ENCODE measurements around the gene SNF8.

Gene SNF8

DNA sequence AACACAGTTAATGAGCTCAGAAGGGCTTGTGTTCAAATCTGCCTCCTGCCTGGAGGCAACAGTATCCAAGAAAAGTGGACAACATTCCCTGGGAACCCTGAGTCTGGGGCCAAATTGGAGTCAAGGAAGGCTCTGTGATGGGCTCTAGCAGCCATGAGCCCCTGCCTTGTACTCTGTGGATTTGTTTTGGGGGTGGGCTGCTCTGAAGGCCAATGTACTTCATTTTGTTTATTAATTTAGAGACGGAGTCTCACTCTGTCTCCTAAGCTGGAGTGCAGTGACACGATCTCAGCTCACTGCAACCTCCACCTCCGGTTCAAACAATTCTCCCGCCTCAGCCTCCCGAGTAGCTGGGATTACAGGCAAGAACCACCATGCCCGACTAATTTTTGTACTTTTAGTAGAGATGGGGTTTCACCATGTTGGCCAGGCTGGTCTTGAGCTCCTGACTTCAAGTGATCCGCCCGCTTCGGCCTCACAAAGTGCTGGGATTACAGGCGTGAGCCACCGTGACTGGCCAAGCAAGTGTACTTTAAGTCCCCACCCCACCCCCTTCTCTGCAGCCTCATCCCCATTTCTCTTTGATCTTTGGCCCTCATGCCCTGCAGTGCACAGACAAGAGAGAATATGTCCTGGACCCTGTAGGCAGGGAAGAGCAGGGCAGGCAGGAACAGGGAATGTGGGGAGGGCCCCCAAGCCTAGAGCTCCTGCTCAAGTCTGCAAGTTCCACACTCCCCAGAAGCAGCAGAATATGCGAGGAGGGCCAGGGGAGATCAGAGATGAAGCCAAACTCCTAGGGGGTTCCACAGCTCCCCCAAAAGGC is 26.4 kb upstream of the SNF8 start:
- DNase-seq: peak; percentile 21
- Mint-ChIP-seq H3K4me1 (peaks cover 50% of the 10 kb centered on the region), H3K27me3 (ENCODE audit: low read depth, poor library complexity) (peaks cover 3% of the 10 kb centered on the region), H3K36me3 (ENCODE audit: low read depth) (no peaks in the 10 kb centered on the region), H3K4me3 (no peak overlapping the region), H3K9me3 (no peaks in the 10 kb centered on the region), H3K27ac (peak overlapping the region; percentile 95)
- TF ChIP-seq, protein P1, sequence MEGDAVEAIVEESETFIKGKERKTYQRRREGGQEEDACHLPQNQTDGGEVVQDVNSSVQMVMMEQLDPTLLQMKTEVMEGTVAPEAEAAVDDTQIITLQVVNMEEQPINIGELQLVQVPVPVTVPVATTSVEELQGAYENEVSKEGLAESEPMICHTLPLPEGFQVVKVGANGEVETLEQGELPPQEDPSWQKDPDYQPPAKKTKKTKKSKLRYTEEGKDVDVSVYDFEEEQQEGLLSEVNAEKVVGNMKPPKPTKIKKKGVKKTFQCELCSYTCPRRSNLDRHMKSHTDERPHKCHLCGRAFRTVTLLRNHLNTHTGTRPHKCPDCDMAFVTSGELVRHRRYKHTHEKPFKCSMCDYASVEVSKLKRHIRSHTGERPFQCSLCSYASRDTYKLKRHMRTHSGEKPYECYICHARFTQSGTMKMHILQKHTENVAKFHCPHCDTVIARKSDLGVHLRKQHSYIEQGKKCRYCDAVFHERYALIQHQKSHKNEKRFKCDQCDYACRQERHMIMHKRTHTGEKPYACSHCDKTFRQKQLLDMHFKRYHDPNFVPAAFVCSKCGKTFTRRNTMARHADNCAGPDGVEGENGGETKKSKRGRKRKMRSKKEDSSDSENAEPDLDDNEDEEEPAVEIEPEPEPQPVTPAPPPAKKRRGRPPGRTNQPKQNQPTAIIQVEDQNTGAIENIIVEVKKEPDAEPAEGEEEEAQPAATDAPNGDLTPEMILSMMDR (IDR thresholded peaks at IDR 0.05): no peak

DNA sequence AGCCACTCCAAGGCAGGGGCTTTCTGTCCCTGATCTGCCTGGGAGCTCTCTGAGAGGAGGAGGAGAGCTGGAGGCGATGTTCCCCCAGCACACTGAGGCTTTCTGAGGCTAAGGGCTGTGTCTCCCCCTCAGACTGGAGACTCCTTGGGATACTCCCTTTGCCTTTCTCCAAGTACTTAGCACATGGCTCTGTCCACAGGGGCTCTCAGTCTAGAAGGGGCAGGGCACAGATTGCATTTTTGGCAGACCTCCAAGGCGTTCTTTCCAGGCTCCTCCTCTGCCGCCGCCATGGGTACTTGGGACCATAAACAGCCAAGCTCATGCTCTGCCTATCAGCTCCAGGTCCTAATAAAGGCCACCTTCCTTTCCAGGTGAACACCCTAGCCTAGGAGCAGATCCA is 25.6 kb upstream of the SNF8 start:
- Mint-ChIP-seq H3K36me3 (ENCODE audit: low read depth) (no peaks in the 10 kb centered on the region), H3K9me3 (no peaks in the 10 kb centered on the region), H3K4me1 (peaks cover 54% of the 10 kb centered on the region), H3K27me3 (ENCODE audit: low read depth, poor library complexity) (peaks cover 3% of the 10 kb centered on the region), H3K27ac (no peak overlapping the region), H3K4me3 (no peak overlapping the region)
- DNase-seq: no peak
- TF ChIP-seq, protein P1 (IDR thresholded peaks at IDR 0.05): no peak

DNA sequence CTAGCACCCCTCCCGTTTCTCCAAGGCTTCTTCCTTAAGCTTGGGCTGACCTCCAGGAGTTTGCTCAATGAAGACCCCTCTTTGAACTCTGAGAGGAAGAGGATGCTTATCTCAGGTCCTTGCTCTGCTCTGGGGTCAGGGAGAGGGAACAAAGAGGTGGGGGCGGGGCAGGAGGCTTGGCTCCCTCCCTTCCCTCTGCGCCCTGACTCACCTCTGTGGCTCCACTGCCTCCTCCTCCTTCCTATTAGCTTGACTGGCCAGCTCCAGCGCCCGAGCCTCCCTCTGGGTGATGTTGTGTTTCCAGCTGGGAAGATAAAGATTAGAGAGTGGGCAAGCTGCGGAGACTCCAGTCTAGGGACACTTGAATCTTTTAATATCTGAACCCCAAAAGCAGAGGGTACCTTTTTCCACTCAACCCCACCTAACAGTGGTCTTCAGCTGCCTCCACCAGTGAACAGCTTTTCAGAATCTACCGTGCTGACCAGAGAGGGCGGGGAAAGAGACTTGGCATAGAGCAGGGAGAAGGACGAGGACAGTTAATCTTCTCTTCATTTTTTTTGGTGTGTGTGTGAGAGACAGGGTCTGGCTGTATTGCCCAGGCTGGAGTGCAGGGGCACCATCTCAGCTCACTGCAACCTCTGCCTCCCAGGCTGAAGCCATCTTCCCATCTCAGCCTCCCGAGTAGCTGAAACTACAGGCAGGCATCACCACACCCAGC is 17.0 kb upstream of the SNF8 start:
- Mint-ChIP-seq H3K36me3 (ENCODE audit: low read depth) (no peaks in the 10 kb centered on the region), H3K27me3 (ENCODE audit: low read depth, poor library complexity) (peaks cover 2% of the 10 kb centered on the region), H3K4me3 (peak overlapping the region; percentile 77), H3K27ac (peak overlapping the region; percentile 86), H3K4me1 (peaks cover 43% of the 10 kb centered on the region), H3K9me3 (no peaks in the 10 kb centered on the region)
- TF ChIP-seq, protein P1 (IDR thresholded peaks at IDR 0.05): no peak
- peak; percentile 38 for DNase-seq

DNA sequence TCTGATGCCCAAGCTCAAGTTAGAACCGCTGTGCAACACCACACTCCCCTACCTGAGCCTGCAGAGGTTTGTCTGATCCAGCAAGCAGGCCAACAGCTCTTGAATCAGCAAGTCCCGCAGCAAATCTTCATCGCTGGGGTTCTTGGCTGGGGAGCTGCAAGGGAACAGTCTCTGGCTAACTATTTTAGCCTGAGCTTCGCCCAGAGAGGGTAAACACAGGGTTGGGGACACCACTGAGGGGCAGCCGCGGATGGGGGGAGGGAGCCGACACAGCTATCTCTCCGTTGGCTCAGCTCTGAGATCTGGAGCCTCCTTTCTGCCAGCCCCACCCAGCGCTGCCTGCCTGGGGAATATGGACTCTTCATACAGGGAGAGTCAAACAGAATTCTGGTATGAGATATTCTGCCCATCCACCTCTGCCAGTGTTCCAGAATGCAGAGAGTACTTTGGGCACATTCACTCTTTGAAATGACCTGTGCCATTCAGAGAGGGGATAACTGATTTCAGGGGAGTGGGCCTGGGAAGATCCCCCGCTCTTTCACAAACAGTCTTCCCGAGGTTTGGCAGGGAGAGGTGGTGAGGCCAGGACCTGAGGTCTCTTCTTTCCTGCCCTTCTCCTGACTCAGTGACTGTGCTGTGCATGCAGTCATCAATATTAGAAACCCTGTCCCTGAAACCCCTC is 16.3 kb upstream of the SNF8 start:
- TF ChIP-seq, protein P1 (IDR thresholded peaks at IDR 0.05): no peak
- no peaks in the 10 kb centered on the region for H3K36me3 Mint-ChIP-seq (ENCODE audit: low read depth)
- H3K4me1 Mint-ChIP-seq: peaks cover 46% of the 10 kb centered on the region
- H3K9me3 Mint-ChIP-seq: no peaks in the 10 kb centered on the region
- H3K27me3 Mint-ChIP-seq (ENCODE audit: low read depth, poor library complexity): peaks cover 2% of the 10 kb centered on the region
- H3K27ac Mint-ChIP-seq: peak overlapping the region; percentile 86
- DNase-seq: peak; percentile 25
- H3K4me3 Mint-ChIP-seq: peak overlapping the region; percentile 77

DNA sequence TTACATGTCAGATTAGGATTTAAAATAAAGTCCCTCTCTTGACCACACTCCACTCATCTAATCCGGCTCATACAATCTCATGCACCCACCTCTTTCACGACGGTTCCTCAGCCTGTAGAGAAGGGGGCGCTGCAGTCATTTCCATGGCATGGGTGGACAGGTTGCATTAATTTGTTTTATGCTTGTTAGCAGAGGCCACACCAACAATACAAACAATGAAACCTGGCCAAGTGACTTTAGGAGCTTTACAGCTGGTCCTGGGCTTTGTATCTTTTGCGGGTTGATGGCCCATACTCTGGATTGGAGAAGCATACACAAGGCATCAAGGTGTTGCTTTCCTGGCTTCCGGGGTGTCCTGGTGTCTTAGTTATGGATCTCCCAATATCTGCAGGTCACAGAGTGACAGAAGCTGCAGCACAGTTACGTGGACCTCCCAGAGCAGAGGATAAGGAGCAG is 9.7 kb upstream of the SNF8 start:
- Mint-ChIP-seq H3K4me1 (peaks cover 24% of the 10 kb centered on the region), H3K27me3 (ENCODE audit: low read depth, poor library complexity) (peaks cover 6% of the 10 kb centered on the region), H3K4me3 (no peak overlapping the region), H3K9me3 (no peaks in the 10 kb centered on the region), H3K36me3 (ENCODE audit: low read depth) (no peaks in the 10 kb centered on the region), H3K27ac (no peak overlapping the region)
- peak; percentile 36 for DNase-seq
- TF ChIP-seq, protein P1 (IDR thresholded peaks at IDR 0.05): peak; percentile 39
